ENCODE measurements around the gene OR2T11. TPM values are rescaled to one million over a fixed set of nuclear protein-coding genes. Genes with fewer than 3 reads are reported as not detected.
"Not testable (repeated sequence)": the region's sequence is repeated elsewhere in the genome, so short reads cannot be mapped to it uniquely, and the experiment has no call there.

OR2T11 gene
- total RNA-seq, 1 experiment from 2014 or later: not detected

GRCh38 chr1:248636612-248637011 is 1.7 kb upstream of the OR2T11 start:
- not testable (repeated sequence) for H3K18ac ChIP-seq (ENCODE audit: insufficient read length, low read depth, low read length); H2BK5ac ChIP-seq (ENCODE audit: insufficient read length, low read length); H3K4me2 ChIP-seq (ENCODE audit: insufficient read depth, insufficient read length, low read length); H3K36me3 Mint-ChIP-seq (ENCODE audit: insufficient read depth in 1 of 3, low read depth in 3 of 3); H2AK5ac ChIP-seq (ENCODE audit: insufficient read length, low read length); H3K9me3 ChIP-seq (ENCODE audit: control insufficient read depth, low read depth, low read length); H2BK15ac ChIP-seq (ENCODE audit: low read depth, low read length); H4K20me1 ChIP-seq (ENCODE audit: control insufficient read depth, insufficient read depth, insufficient read length); DNase-seq; H2BK12ac ChIP-seq (ENCODE audit: insufficient read length, low read depth, low read length); H3K9ac ChIP-seq (ENCODE audit: extremely low read depth, insufficient read length, low read length); H2AFZ ChIP-seq (ENCODE audit: low read length); H3K27me3 ChIP-seq (ENCODE audit: insufficient read depth, low read length); H2BK20ac ChIP-seq (ENCODE audit: low read depth, low read length, poor library complexity, severe bottlenecking); H3K27ac Mint-ChIP-seq; H3K79me2 ChIP-seq (ENCODE audit: insufficient read depth, low read length); H3T11ph ChIP-seq (ENCODE audit: low read length); H3K4me3 Mint-ChIP-seq; H3K14ac ChIP-seq (ENCODE audit: insufficient read depth, low read length); H4K91ac ChIP-seq (ENCODE audit: insufficient read length, low read depth, low read length); H3K23ac ChIP-seq (ENCODE audit: insufficient read length, low read depth, low read length); H4K8ac ChIP-seq (replicated peaks; ENCODE audit: insufficient read length, low read depth, low read length); H4K5ac ChIP-seq (ENCODE audit: insufficient read length, low read depth, low read length); H3K4ac ChIP-seq (ENCODE audit: low read depth, low read length); H3K4me1 ChIP-seq (ENCODE audit: insufficient read depth, low read length); H3K79me1 ChIP-seq (ENCODE audit: insufficient read depth, low read depth, low read length, poor library complexity, severe bottlenecking); H3K4me1 Mint-ChIP-seq; H2BK120ac ChIP-seq (ENCODE audit: low read depth, low read length, poor library complexity, severe bottlenecking); H3K27ac ChIP-seq (ENCODE audit: insufficient read length, low read depth, low read length); H3K56ac ChIP-seq (ENCODE audit: insufficient read length, low read depth, low read length); H3K27me3 Mint-ChIP-seq (ENCODE audit: low read depth); H3K23me2 ChIP-seq (ENCODE audit: insufficient read length, low read depth, low read length, poor library complexity, severe bottlenecking)
- no CpG with 5 or more reads among the region's 5 CpGs for WGBS (ENCODE audit: extremely low coverage, insufficient read length, low lambda C conversion rate)
- H3K9me3 Mint-ChIP-seq: peaks cover 10 to 11% of the 10 kb centered on the region in 2 experiments
